ENCODE measurements around the gene XCL1. TPM values are rescaled to one million over a fixed set of nuclear protein-coding genes. Genes with fewer than 3 reads are reported as not detected.

Gene XCL1
- total and polyA plus RNA-seq, 12 donors = 0.07 to 2.3 (median 0.39) TPM; not detected in 2

DNA sequence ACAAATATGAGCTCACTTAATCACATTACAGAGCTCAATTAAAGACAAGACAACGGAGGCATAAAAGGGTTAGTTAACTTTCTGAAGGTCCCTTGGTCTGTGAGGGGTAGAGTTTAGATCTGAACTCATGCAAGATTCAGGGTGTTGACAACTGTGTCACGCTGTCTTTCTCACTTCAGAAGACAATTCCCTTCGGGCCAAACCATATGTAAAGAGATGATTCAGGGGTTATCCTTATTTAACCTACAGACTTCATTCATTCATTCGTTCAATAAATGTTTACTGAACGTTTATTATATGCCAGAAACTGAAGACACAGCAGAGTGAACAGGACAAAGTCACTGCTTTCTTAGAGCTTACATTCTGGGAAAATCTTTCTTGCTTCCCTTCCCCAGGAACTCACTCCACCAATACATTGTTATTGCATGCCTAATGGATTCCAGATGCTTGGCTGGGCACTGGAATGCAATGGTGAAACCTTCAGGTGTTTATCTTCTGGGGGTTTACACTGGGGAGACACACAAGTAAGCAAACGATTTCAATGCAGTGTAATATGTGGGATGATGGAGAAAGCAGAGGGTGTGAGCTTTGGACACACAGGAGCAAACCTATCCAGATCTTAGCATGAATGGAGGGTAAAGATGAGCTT, 6.4 kb downstream of the XCL1 start:
- intact Hi-C loops (cut with DNase I) = no loop called here
- no peak overlapping the region for H3K27ac ChIP-seq
- WGBS, 2 donors = 62% methylated on average over 6 of the region's 6 CpGs
- H3K27me3 ChIP-seq = no peaks in the 10 kb centered on the region
- TF ChIP-seq, protein P1, sequence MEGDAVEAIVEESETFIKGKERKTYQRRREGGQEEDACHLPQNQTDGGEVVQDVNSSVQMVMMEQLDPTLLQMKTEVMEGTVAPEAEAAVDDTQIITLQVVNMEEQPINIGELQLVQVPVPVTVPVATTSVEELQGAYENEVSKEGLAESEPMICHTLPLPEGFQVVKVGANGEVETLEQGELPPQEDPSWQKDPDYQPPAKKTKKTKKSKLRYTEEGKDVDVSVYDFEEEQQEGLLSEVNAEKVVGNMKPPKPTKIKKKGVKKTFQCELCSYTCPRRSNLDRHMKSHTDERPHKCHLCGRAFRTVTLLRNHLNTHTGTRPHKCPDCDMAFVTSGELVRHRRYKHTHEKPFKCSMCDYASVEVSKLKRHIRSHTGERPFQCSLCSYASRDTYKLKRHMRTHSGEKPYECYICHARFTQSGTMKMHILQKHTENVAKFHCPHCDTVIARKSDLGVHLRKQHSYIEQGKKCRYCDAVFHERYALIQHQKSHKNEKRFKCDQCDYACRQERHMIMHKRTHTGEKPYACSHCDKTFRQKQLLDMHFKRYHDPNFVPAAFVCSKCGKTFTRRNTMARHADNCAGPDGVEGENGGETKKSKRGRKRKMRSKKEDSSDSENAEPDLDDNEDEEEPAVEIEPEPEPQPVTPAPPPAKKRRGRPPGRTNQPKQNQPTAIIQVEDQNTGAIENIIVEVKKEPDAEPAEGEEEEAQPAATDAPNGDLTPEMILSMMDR (IDR thresholded peaks at IDR 0.05) = no peak
- no peak overlapping the region for H3K4me3 ChIP-seq
- no peak for DNase-seq
- no peak for ATAC-seq
- H3K9me3 ChIP-seq = no peaks in the 10 kb centered on the region
- no peaks in the 10 kb centered on the region for H3K36me3 ChIP-seq
- H3K4me1 ChIP-seq = peaks cover 0 to 16% (median 6%) of the 10 kb centered on the region in 9 donors

DNA sequence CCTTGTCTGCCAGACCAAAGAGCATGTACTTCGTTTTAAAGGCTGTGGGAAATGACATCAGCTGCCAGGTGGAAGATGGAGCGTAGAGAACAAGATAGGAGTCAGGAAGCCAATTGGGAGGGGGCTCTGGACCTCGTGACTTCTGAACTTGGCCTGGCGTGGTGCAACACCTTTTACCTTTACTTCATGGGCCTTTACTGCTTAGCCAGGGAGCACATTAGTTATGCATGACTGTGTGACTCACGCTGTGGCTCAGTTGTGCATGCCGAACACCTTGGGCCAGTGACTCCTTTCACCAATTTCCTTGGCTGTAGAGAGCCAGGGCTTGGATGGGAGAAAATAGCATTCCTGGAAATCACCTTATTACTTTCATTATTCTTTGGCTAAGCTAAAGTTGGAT, 7.2 kb downstream of the XCL1 start:
- Histone ChIP-seq H3K9me3 (no peaks in the 10 kb centered on the region), H3K27ac (no peak overlapping the region), H3K27me3 (no peaks in the 10 kb centered on the region), H3K36me3 (no peaks in the 10 kb centered on the region), H3K4me3 (no peak overlapping the region), H3K4me1 (peaks cover 0 to 16% (median 4%) of the 10 kb centered on the region in 9 donors)
- intact Hi-C loops (cut with DNase I) = no loop called here
- 80 to 88% methylated on average over 6 of the region's 6 CpGs for WGBS, 2 donors
- TF ChIP-seq, protein P1 (IDR thresholded peaks at IDR 0.05) = no peak
- DNase-seq (no peak), ATAC-seq (peak in 2 of 8 donors; percentile 27 to 30)

DNA sequence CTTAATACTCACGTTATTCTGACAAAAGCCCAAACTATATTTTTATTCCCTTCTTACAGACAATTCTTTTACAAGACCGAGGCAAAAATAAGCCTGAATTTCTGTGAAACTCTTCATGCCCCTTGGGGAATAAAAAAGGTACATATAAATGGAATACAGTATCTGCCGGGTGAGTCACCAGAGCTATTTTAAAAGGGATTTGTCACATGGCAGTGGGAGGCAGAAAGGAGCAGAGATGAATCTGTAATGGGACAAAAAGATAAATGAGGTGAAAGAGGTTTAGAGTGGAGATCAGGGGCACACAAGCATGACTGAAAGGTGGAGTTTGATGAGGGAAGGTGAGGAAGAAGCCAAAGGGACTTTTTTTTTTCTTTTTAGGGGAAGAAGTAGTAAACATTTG, 8.8 kb downstream of the XCL1 start:
- 45 to 48% methylated on average over 3 of the region's 3 CpGs for WGBS, 2 donors
- TF ChIP-seq, protein P1 (IDR thresholded peaks at IDR 0.05) = no peak

DNA sequence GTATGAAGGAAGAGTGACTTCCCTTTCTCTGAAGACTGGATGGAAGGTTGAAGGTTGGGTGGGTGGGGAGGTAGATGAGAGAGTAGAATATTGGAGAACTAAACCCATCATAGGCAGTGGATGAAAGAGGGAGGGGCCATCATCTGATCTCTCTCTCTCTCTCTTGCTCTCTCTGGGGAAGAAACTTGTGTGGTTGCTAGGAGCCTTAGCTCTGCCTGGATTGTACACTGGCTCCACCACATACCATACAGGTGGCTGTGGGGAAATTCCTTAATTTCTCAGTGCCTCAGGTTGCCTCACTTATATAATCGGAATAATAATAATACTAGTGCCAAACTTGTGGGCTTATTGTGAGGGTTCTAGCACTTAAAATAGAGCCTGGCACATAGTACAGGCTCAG, 9.5 kb downstream of the XCL1 start:
- Histone ChIP-seq H3K27me3 (no peaks in the 10 kb centered on the region), H3K4me3 (no peak overlapping the region), H3K9me3 (no peaks in the 10 kb centered on the region), H3K27ac (peak overlapping the region in 1 of 10 donors; percentile 26), H3K4me1 (peaks cover 0 to 16% (median 4%) of the 10 kb centered on the region in 9 donors), H3K36me3 (no peaks in the 10 kb centered on the region)
- 43 to 98% methylated on average over 1 of the region's 1 CpG for WGBS, 2 donors
- TF ChIP-seq, protein P1 (IDR thresholded peaks at IDR 0.05) = no peak
- intact Hi-C loops (cut with DNase I) = no loop called here
- DNase-seq (no peak), ATAC-seq (no peak)

More for the DNA sequence above, 8.8 kb downstream of the XCL1 start:
- intact Hi-C loops (cut with DNase I) = no loop called here
- DNase-seq (peak in 1 of 2 donors; percentile 17), ATAC-seq (peak in 5 of 8 donors; percentile 58 to 85 (median 70))
- H3K9me3 ChIP-seq = no peaks in the 10 kb centered on the region
- no peaks in the 10 kb centered on the region for H3K36me3 ChIP-seq
- peak overlapping the region in 3 of 10 donors; percentile 22 to 32 (median 26) for H3K27ac ChIP-seq
- no peak overlapping the region for H3K4me3 ChIP-seq
- H3K4me1 ChIP-seq = peaks cover 0 to 16% (median 4%) of the 10 kb centered on the region in 9 donors
- no peaks in the 10 kb centered on the region for H3K27me3 ChIP-seq
